ENCODE results near the gene GFPT2.

DNA sequence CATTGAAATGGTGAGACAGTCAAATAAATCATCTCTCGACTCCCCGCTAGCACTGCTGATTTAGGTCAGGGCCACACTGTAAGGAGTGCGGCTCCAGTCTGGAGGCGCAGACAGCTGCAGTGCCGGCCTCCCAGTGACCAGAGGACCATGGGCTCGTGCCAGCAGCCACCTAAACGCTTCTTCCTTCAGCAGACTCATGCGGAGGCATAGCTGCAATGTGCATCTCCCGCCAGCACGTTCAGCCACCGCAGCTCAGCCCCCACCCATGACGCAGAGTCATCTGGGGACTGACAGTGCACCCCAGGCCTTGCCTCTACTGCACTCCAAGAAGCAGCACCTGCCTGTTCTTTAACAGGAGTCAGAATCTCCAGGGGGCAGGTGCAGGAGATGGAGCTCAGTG is 47.7 kb downstream of the GFPT2 start:
- TF ChIP-seq, protein P1, sequence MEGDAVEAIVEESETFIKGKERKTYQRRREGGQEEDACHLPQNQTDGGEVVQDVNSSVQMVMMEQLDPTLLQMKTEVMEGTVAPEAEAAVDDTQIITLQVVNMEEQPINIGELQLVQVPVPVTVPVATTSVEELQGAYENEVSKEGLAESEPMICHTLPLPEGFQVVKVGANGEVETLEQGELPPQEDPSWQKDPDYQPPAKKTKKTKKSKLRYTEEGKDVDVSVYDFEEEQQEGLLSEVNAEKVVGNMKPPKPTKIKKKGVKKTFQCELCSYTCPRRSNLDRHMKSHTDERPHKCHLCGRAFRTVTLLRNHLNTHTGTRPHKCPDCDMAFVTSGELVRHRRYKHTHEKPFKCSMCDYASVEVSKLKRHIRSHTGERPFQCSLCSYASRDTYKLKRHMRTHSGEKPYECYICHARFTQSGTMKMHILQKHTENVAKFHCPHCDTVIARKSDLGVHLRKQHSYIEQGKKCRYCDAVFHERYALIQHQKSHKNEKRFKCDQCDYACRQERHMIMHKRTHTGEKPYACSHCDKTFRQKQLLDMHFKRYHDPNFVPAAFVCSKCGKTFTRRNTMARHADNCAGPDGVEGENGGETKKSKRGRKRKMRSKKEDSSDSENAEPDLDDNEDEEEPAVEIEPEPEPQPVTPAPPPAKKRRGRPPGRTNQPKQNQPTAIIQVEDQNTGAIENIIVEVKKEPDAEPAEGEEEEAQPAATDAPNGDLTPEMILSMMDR (conservative IDR thresholded peaks at IDR 0.05; ENCODE audit: low read depth, low read length) = no peak
- TF ChIP-seq EZH2 (IDR thresholded peaks at IDR 0.05; ENCODE audit: borderline replicate concordance, low read depth, low read length, poor library complexity, severe bottlenecking) = no peak

All from A673 (cell line).